ENCODE results near the gene HINT2.

HINT2 gene

DNA sequence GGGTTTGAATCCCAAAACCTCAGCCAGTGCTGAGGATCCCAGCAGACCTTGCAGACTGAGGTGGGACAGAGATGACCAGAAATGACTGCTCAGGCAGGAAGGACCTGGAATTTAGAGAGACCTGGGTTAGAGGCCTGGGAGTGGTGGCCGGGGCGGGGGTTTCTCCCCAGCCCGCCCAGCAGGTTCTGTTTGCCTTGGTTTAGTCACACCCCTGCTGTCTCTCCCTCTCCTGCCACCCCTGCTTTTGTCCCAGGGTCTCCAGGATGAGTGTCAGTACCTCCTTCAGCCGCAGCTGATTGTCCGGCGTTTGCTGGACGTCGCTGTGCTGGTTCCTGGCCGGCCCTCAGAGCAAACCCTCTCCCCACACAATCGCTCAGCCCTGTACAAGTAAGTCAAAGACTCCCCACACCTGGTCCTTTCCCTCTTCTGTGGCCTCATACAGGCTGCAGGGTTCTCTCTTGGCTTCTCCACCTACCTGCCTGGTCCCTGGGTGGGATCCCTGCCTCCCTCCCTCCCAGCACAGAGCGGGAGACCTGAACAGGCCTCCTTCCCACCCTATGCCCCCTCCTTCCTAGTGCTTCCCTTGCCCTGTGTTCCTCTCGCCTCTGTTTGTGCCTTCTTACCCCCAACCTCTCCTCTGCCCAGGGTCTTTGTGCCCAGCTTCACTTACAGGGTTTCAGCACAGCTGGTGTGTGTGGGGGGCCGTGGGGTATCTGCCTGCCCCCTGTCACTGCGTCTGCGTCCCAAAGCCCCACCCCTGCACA, 26.2 kb upstream of the HINT2 start:
- DNase-seq (ENCODE audit: low read depth): no peak

DNA sequence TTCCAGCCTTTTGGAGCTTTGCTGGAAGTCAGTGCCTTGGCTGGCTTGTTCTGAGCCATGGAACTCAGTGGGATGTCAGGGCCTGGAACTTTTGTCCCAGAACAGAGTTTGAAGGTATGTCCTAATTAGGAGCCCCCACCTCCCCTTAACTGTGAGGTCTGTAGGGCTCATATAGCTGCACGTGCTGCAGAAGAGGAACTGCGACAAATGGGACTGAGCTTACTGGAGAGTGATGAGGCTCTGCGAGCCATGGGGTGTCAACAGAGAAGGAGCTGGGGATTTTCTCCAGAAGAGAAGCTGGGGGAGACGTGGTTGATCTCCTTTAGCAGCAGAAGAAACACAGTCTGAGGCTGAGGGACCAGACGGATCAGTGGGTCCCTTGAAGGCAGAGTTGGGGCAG, 25.1 kb upstream of the HINT2 start:
- no peak for DNase-seq (ENCODE audit: low read depth)

DNA sequence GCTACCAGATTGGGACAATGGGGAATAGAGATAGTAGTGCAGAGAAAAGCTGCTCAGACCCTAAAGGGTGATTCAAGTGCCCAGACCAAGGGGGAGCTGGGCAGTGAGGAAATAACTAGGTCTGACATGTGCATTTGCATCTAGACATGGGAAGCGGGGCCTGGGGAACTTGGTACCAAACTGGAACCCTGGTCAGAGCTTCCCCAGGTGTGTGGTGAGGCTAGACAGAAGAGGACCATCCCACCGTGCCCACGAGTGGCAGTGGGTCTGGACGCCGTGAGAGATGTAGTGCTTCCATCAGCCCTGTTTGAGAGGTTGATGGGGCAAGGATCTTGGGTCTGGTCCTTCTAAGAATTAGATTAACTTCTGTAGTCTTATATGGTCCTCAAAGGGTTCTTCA, 21.8 kb upstream of the HINT2 start:
- DNase-seq (ENCODE audit: low read depth): no peak

DNA sequence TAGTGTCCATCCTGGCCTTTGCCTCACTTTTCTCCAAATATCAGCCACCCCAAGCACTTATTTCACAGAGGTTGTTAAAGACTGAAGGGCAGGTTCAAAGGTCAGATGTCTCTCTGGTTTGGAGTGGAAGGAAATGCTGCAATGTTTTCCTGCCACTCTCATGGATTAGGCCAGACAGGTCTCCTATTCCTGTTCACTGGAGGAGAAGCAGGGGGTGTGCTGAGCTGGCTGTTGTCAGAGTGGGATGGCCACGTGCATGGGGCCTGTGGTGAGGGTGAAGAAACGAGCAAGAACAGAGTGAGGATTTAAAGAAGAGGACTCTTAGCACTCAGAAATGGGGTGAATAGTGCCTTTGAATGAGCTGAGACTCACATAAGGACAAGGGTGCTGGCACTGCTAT, 20.9 kb upstream of the HINT2 start:
- DNase-seq (ENCODE audit: low read depth): no peak

DNA sequence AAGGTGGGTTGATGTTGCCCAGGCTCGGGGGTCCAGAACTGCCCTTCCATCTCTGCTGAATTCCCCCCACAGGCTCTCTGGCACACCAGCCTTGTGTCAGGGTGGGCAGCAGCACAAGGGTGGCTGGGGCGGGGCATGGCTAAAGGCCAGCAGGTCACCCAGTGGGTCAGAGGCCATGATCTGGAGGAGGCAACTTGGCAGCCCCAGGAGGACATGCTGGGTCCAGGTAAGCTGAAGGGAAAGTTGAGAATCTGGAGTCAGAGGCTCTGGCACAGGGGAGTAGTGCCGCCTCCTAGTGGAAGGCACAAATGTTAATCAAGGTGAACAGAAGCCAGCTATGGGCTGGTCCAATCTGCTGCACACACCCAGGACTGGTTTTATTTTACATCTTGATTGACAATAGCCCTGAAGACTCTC, 20.4 kb upstream of the HINT2 start:
- DNase-seq (ENCODE audit: low read depth): no peak

DNA sequence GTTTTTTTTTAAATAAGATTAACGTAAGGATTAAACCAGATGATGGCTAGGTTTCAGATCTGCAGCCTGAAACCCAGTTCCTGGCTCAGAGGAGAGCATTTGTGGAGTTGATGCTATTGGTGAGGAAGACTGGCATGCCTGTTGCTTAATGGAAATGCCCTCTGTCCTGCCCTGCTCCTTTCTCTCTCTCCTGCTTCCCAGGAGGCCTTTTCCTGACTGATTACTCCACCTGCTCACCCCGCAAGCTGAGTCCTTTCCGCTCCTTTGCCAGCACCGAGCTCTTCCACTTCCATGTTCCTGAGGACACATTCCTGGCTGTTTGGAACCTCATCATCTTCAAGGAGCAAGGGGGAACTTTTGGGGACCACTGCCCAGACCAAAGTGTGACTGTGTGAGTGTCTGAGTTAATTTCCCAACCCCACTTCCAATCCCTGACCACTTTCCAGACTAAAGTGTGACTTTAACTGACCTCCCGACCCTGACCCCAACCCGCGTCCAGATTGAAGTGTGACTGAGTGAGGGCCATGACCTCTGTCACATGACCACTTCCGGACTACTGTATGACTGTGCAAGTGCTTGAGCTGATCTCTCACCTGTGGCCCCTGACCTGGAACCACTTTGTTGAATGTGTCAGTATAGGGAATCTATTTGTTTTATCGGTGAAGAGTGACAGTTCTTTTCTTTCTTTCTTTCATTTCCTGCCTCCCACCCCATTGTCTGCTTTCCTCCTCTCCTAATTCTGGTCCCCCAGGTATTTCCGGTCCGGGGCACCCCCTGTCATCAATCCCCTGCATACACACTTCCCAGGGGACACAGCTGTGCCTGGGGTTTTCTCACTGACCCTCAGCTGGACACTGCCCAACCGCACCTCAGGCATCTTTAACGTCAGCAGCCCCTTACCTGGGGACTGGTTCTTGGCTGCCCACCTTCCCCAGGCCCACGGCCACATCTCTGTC, 19.7 kb upstream of the HINT2 start:
- no peak for DNase-seq (ENCODE audit: low read depth)

DNA sequence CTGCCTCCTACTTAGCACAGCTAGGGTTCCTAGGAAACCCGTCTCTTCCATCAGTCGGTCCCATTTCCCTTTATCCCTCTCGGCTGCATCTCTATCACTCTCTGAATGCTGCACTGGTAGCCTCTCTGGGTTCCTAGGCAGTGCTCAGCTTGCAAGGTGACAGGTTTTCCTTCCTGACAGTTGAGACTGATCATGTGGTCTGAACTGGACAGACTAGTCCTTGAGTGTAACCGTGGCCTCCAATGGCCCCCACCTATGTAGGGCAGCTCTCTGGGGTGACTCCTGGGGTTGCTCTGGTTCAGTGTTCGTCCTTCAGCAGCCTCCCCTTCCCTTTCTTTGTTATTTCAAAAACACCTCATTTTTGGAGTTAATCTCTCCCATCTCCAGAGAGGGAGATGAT, 18.0 kb upstream of the HINT2 start:
- DNase-seq (ENCODE audit: low read depth): no peak

DNA sequence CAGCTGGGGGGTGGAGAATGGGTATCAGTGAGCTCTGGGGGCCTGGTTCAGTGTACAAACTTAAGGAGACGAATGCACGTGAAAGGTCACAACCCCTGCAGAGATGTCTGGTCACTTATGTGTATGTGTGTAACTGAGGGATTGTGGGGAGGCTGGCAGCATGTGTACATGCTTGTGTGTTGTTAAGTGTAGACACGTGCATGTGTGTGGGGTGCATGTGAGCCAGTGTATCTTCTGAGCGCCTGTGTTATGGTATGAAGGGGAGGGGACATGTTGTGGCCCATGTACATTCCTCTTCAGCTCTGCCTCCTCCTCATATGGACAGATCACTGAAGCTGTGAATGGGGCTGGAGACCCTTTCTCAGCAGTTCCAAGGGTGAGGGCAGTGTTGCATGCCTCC, 16.2 kb upstream of the HINT2 start:
- DNase-seq (ENCODE audit: low read depth): no peak

DNA sequence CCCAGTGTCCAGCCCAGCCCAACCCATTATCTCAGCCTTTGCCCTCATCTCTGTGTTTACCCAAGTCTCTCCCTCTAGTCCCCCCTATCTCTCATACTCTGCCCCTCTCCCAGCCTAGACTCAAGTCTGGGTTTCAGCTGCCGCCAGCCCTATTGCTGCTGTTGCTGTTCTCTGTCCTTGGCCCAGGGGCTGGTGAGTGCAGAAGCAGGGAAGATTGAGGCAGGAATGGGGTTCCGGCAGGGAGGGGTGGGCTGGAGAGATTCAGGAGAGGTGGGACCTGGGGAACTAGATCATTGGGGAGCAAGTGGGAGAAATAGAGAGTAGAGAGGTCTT, 14.9 kb upstream of the HINT2 start:
- DNase-seq (ENCODE audit: low read depth): no peak

DNA sequence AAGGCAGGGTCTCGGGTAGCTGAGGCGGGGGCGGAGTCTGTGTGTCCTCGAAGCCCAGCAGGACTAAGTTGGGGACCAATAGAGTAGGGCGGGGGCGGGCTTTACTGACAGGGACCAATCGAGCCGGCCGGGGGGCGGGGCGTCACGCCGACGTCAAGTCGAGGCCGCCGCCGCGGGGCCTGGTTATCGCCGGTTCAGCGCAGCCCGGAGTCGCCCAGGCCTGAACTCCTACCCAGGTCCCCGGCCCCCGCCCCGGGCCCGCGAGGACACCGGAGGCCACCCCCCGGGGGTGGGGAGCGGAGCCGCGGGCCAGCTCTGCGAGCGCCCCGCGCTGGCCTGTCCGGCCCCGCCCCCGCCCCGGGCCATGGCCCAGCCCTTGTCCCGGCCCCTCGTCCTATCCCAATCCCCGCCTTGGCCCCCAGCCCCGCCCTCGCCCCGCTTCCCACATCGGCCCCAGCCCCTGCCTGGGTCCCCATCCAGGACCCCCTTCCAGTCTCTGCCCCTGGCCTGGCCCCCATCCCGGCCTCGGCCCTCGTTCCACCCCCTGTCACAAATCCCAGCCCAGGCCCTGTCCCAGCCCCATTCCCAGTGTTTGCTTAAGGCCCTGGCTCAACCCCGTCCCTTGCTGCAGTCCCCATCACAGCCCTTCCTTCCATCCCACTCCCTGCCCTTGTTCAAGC, 14.4 kb upstream of the HINT2 start, which contains the start of gene TMEM8B:
Gene TMEM8B (plus strand): TSS at position 145 of the 680 bp plus-strand sequence. CDS start 220 bp downstream, at position 365.
- peak; percentile 92 for DNase-seq (ENCODE audit: low read depth)

DNA sequence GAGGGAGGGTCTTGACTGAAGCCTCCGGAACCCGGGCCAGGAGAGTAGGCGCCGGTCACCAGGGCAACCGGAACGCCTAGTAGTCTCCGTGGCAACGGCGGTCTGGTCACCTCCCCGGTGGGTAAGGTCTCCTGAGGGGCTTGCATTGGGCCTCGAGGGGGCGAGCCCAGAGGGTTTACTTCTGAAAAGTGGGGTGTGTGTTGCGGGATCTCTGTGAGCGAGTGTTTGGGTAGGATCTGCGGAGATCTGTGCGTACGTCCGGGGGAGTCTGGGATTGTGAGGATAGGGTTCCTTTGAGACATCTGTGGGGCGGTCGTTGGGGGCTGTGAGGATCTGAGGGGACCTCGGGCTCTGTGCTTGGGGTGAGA, 13.9 kb upstream of the HINT2 start, which contains the start of gene FAM221B:
Gene FAM221B (minus strand): TSS at position 17 of the 368 bp plus-strand sequence. CDS start 2,571 bp downstream, outside the sequence.
- no peak for DNase-seq (ENCODE audit: low read depth)

DNA sequence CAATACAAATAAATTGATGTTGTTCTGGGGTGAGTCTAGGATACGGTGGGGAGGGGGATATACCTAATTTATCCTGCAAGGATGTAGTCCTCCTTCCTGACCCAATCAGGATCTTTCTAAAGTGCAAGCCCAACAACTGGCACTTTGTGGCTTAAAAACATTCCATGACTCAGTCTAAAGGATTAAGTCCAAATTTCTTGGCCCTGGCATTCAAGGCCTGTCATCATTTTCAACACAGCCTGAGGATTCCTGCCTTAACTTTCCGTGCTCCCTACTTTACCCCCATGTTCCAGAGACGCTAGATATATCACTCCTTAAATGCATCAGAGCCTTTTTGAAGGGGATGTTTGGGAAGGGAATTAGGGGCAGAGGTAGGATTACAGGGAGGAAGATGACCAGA, 12.6 kb upstream of the HINT2 start:
- DNase-seq (ENCODE audit: low read depth): no peak

DNA sequence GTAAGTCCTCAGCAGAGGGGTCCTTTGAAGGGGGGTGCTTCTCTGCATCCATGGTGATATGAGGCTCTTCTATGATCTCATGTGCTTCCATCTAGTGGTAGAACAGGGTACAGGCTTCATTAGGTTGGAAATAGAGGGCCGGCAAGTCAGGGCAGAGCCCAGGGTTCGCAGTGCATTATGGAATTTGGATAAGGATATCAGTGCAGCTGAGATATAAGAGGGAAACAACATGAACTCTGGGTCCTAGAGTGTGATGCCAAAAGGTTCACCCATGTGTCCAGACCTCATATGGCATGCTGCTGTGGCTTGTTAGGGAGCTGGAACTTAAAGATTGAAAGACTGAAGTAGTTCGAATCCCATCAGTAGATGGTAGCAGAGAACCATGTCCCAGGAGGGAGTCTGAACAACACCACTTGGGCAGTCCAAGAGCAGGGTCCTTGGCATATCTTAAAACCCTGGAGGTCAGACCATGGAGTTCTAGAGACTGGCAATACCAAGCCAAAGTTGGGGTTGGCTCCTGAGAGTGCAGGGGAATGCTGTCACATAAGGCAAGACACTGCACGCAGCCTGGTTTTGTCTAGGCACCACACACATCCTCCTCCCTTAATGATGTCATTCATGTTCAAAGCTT, 11.3 kb upstream of the HINT2 start:
- DNase-seq (ENCODE audit: low read depth): no peak

DNA sequence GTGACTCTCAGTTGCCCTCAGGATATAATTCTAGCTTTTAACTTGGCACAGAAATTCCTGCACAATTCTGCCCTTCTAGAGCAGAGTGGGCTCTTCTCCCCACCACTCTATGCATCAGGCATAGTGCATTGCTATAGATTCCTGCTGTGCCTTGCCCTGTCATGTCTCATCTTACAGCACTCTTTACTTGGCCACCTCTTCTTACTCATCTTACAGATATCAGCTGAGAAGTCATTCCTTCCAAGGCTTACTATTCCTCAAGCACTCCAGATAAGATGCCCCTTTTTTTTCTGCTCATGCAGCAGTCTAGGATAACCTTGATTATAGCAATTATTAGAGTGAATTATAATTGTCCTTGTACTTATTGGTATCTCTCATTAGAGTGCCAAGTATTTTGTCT, 8.1 kb upstream of the HINT2 start:
- DNase-seq (ENCODE audit: low read depth): no peak

DNA sequence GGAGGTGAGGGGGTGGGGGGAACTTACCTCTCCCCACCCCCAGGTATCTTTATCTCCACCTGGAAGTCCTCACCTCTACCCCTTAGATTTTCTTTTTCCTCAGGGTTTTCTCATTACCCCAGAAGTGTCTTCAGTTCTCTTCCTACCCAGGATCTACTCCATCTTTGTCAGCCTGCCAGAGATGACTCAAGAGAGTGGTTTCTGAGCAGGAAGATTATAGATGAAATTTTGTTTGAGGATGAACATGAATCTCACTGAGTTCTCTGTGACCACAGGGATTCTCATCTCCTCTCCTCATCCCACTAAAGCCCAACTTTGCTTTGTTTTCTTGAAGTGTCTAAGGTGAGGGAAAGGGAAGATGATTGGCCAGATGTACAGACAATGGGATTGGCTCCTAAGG, 5.2 kb upstream of the HINT2 start:
- DNase-seq (ENCODE audit: low read depth): no peak

DNA sequence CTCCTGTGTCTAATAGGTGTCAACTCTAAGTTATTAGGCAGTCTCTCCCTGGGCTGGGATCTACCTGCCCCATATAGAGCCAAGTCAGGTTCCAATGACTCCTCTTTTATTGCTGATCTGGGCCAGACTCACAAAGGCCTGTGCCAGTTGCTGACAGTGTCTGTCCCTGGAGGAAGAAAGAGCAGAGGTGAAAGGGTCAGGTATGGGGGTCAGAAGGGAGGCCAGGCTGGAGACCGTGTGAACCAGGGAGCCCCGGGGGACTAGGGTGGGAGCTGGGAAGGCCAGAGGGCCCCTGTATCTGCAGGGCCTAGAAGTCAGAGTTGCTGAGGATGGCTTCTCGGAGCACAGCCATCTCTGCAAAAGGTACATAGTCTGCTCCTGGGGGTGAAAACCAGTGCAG, 3.5 kb upstream of the HINT2 start:
- DNase-seq (ENCODE audit: low read depth): no peak

DNA sequence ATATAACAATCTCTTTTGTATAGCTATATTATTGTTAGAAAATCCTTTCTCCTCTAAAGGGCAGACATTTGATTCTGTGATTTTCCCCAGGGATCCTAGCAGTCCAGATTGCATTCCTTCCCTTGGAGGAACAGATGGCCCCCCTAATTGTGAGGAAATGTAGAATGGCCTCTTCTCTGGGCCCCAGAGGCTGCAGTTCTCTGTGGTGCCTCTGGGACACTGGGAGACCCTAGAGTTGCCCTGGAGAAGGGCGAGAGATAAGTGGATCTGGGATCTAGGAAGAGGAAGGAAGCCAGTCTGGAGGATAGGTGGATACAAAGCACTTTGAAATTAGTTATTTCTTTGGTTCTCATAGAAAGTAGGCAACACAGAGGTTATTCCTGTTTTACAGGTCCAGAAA, 1.9 kb upstream of the HINT2 start:
- DNase-seq (ENCODE audit: low read depth): no peak

DNA sequence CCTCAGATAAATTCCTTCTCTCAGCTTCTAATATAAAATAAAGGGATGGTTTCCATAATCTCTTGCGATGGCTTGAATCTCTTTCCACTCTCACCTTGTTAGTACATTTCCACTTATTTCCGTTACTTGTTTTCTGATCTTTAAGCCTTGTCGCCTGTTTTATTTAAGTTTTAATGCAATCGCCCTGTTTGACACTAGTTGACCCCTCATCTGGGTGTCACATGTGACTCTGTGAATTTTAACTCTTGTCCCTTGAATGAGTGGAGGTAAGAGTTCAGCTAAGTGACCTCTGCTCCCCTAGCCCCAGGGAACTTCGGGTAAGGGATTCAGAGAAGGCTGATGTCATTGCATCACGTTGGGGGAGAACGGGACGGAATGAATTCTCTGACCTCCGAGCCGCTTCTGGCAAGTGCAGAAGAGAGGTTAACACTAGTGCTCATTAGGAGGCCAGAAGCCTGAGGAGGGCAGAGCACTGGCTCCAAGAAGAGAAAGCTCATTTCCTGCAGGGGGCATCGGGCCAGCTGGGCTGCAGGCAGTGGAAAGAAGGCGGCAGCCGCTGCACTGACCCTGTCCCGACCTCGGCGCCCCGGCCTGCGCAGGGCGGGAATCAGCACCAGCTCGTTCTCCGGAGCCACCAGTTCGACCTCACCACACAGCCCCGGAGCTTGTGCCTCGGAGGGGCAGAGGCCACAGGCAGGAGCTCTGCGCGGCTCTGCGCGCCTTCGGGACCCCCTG, 569 bp downstream of the HINT2 start:
- DNase-seq (ENCODE audit: low read depth): no peak

DNA sequence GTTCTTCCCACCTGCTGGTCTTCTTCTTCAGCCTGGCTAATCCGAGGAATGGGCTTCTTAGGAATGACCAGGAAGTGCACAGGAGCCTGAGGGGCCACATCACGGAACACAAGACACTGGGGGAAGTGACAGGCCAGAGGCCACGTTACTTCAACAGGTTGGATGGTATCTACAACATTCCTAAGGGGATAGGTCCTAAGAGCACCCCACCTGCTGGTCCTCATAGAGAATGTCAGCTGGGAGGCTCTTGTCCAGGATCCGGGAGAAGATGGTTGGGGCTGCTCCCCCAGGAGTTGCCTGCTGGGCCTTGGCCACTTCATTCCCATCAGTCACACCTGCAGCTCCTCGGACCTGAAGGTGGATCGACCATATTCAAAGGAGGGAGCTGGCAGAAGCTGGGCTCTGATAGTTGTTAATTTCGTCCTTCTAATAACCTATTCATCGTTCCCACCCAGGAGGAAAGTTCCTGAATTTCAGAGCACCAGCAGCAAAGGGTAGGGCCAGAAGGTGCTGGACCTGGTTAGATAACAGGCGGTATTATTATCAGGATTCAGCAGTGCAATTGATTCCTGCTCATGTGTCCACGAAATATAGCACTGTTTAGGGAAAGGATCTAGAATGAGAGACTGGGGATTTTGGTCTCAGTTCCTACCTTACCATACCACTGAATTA, 1.3 kb downstream of the HINT2 start:
- DNase-seq (ENCODE audit: low read depth): no peak

DNA sequence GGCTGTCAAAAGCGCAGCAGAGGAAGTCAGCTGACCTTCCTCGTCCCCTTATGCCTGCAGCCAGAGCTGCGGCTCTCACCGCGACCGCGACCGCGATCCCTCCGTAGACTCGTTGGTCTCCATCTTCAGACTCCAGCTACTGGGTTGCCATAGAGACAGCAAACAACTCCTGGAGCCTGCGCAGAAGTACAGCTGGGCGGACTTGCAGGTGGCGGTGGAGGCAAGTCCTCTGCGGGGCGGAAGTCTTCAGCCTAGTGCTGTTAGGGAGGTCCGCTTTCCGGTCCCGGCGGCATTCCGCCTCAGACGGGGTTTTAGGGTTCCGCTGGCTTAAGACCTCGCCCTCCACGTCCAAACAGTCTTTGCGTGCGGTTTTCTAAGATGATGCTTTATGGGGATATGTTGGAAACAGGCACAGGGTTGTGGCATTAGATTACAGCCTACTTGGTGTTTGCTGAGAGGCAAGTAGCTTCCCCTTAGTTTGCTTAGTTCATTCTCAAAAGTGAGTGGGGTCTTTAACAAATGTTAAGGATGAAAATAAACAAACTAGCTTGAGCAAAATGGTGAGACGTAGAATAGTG, 2.7 kb downstream of the HINT2 start, which contains the start of gene SPAG8:
Gene SPAG8 (minus strand): TSS at position 238 of the 578 bp plus-strand sequence. CDS start 115 bp downstream, at position 123.
- DNase-seq (ENCODE audit: low read depth): peak; percentile 89
